Suppressor macrophage (primary cell): Measurements from ENCODE around the gene RPS23.
A peak's percentile ranks its signal among the peaks of the same experiment; 100 is the strongest.

ENCODE experiments used
- DNase-seq, 4 experiments: peaks; one replicate each; pipeline ENCODE4 v3.0.0-alpha.2; 2020 to 2022
- total RNA-seq, 17 experiments: gene quantifications; one replicate each; lab custom pipeline; 2026; ENCODE audit warnings: mixed read lengths in 6 of 17, inconsistent platforms in 3 of 17; lab: John Stamatoyannopoulos, UW

RPS23 gene
- 145 to 307 (median 235) reads per million in 17 experiments for total RNA-seq

DNA sequence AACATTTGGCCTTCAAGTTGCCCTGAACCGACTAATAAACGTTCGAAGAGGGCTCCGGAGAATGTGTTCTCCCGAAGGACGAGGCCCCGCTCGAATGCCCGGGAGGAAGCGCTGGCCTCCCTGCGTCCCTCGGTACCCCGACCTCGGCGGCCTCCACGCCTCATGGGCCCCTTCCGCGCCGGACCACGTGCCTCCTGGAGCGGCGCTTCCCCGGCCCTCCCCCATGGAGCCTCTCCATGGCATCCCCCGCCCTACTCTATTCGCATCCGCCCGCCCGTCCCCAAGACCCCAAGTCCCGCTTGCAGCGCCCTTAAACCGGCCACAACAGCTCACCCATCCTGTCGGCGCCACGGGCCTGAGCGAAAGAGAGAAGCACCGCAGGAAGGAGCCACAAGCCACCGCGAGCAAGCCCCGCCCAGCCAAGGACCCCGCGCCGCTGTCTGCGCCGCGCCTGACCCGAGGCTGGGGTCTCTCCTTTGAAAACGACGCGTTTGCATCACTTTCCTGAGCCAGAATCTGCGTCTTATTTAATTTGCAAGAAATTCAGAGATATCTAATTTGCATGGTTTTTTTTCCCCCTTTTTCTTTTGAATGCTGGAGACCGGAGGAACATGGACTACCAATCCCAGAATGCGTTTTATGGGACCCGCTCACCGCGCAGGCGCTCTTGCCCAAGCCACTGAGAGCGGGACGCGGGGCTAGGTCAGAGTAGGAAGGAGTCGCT is at the start of gene RPS23:
TSS of gene RPS23 (minus strand) at position 368 of the 724 bp plus-strand sequence. CDS start at position 337, 31 bp downstream.
- DNase-seq = peak; percentile 93 to 97 (median 96)

DNA sequence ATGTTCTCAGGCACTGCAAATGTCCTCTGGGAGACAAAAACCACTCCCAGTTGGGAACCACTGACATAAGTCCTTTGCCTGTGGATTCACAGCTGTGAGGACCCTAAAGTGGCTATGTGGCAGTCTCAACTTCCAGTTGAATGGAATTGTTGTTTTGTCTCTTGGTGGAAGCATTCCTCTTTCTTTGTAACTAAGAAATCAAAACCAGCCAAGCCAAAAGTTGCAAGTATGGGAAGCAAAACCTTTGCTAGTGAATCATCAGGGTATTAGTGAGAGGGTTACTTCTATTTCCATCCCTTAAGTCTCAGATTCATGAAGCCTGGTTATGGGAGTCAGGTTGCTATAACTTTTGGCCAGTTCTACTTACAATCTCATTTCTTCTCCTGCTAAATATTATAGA is 49.8 kb upstream of the RPS23 start:
- DNase-seq = no peak

DNA sequence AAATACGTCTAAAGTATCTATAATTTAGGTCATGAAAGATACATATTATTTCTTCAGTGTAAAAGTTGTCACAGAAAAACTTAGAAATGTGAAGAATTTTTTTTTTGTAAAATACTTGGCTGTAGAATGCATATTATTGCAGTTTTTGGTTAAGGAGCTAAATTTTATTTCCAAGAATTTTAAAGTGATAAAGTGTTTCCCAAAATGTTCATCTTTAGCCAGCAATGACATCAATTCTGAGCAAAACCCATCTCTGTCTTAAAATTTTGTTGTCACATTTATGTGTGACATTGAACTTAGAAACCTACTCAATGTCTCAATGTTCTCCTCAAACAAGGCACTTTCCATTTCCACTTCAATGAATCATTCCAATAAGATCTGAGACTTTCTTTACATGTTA is 47.8 kb upstream of the RPS23 start:
- DNase-seq = no peak

DNA sequence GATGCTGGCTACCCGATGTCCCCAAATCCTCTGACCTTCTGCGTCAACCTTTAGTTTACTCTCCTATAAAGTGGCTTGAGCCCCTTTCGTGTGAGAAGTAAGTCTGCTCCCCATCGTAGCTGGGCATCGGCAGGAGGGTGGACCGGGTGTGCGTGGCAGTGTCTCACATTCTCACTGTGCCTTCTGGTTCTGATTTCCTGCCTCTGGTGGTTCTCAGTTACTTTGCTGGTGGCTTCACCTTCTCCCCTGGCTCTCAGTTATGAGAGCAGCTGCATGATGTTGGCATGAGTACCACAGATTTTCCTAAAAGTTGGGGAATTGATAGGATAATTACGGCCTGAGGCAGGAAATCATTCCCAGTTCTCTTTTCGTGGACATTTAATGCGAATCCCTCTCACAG is 47.0 kb upstream of the RPS23 start:
- no peak for DNase-seq

DNA sequence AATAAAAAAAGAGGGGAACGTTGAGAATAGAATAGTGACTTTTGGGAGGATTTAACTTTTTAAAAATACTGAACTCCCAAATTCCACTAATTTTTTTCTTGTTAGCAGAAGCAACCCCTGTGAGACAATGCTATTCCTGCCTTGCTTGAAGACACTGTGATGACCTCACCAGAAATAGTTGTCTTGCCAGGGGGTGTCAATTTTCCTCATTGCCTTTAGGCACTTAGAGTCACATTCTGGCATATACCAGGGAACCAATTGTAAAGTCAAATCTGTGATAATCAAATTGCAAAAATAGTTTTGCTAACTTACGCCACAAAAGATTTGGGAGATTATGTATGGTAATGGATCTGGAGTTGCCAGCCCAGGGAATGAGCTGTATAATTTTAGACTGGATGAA is 42.8 kb upstream of the RPS23 start:
- DNase-seq = no peak

DNA sequence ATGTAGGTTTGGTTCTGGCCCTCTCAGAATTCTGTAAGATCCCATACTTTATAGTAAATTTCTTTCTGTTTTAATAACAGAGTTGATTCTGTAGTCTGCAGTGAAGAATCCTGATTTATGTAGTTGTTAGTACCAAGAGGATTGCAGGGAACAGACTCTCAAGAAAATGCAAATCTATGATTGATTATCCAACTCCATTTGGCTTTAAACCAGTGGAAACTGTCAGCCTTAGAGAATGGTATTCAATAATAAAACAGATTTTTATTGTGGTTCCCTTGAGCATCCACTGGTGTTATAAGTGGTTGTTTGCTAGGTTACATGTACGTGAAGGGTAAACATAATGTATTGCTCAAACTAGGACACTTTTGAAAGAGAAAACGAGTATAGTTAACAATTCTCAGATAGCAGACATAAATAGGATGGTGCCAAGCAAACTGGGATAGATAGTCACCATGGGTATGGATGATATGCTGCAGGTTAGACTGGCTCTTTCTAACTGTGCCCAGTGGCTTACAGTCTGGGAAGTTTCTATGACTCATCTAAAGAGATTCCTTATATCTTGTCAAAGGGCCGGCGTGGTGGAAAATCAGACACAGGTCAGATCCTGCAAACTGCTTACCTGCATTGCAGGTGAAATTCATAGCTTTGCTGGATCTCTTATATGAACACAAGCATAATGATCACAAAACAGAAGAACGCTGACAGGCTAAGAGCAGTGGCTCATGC is 41.7 kb upstream of the RPS23 start:
- no peak for DNase-seq

DNA sequence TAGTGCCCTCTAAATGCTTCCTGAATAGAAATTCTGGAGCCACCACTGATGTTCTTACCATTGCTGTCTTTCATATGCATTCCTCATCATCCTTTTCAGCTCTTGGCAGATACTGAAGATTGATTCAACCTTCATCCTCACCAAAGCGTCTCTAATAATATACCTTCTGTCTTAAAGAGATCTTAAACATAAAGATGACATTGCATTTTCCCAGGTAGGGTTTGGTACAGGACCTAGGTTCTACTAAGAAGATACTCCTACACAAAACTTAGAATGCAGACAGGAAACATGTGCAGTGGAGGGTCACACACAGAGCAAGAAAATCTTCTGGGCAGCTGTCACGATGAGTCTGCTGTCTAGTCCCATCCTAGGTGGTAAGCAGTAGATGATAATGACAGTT is 41.0 kb upstream of the RPS23 start:
- DNase-seq = no peak

DNA sequence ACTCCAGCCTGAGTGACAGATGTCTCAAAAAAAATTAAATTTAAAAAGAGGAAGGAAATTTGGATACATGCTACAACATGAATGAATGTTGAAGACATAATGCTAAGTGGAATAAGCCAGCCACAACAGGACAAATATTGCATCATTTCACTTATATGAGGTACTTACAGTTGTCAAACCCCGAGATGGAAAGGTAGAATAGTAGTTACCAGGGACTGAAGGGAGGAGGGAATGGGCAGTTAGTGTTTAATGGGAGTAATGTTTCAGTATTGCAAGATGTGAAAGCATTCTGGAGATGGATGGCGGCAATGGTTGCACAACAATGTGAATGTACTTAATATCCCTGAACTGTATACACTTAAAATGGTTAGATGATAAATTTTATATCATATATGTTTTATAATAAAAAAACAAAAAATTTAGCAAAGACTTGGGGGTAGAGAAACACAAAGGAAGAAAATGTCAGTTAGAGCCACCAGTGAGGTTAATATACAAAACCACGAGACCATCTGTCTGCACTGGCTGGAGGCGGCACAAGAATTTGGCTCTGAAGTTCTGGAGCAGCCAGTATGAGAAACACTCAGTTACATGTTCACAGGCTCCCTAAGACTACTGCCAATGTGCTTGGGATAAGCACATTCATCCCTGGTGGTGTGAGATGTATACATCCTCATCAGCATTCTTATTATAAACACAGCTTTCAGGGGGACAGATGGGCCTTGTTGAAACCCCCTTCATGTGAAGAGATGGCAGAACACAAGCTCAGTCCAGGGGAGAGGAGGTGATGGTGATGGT is 37.0 kb upstream of the RPS23 start:
- no peak for DNase-seq

DNA sequence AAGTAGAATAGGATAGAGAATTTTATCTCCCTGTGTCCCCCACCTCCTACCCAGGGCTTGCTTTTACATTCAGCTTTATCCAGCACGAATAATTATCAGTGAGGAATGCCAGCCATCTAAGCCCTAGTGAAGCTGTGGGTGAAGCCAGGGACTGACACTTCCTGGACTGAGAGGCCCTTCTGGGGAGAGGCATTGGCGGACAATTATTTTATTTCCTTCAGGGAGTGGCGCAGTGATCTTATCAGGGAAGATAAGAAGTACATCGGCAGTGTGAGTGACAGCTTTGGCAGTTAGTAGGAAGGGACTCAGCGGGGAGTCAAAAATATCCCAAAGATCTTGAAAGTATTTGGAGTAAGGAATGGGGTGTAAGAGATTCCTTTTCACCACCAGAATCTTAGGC is 34.9 kb upstream of the RPS23 start:
- DNase-seq = no peak

DNA sequence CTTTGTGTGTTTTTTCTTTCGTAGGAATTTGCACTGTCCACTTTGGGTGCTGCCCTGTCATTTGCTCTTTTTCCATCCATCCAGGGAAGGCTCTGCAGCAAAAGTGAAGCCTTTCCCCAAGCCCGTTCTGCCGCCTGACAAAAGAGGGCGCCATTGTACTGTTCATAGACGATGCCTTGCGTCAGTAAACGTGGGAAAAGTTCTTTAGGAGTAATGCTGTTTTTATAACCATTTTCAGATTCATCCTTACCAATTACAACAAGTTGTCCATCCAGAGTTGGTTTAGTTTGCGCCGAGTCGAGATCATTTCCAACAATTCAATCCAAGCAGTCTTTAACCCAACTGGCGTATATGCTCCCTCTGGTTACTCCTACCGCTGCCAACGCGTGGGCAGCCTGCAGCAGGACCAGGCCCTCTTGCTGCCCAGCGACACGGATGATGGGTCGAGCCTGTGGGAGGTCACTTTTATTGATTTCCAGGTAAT is 34.3 kb upstream of the RPS23 start:
- DNase-seq = peak; percentile 41 to 58 (median 46)

DNA sequence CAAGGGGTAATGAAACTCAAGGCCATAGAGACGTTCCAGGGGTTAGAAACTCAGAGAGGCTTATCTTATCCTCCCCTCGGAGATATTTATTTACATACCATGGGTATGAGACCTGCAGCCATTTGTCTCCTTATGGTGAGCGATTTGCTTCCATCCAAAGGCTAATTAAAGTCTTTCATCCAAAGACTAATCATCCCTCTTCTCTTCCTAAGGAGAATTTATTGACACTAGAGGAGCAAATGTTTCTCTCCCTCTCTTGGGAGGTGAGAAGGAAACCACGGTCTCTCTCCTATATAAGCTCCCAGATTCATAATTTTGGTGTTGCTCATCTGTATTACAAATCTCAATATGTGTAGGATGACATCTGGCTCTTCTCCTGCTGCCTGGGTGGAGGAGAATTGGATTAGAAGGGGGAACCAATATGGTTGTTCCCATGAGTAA is 31.0 kb upstream of the RPS23 start:
- no peak for DNase-seq

DNA sequence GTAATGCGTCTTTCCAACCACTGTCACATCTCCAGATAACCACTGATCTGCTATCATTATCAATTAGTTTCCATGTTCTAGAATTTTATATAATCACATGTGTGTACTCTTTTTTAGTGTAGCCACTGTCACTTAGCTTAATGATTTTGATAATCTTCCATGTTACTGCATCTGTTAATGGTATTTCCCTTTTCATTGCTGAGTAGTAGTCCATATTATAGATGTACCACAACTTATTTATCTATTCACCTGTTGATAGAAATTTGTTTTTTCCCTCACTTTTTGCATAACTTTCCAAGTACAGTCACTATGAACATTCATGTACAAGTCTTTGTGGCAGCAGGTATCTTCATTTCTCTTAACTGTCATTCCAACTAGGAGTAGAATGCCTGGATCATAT is 30.3 kb upstream of the RPS23 start:
- no peak for DNase-seq

DNA sequence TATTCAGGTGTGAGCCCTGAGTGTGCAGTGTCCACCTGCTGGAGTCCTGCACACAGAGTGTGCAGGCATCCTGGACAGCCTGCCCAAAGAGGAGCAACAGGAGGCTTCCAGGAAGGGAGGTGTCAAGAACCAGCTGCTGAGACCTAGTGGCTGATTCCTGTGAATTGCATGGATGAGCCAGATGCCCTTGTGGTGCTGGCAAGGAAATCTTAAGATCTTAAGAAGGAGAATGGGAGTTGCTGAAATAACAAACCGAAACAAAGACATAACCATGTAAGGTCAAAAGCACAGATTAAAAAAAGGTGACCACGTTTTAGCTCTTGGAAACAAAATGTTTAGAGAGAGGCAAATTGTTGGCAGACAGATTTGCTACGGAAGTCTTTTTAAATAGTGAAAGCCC is 29.3 kb upstream of the RPS23 start:
- DNase-seq = no peak

DNA sequence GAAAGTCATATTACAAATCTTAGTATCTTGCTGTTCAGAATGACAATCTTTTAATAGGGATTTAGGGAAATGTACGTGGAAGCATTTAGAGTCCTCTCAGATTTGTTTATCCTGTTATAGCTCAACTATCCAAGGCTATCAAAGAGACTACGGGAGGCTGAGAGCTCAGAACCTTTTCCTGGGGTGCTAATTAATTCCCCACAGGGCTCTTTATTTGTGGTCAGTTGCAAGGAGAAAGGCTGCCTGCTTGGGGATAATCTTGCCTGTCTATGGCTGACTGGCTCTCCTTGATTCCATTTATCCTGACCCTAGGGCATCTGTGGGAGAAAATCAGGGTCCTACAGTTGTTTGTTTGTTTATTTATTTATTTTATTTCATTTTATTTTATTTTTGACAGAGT is 28.0 kb upstream of the RPS23 start:
- no peak for DNase-seq

DNA sequence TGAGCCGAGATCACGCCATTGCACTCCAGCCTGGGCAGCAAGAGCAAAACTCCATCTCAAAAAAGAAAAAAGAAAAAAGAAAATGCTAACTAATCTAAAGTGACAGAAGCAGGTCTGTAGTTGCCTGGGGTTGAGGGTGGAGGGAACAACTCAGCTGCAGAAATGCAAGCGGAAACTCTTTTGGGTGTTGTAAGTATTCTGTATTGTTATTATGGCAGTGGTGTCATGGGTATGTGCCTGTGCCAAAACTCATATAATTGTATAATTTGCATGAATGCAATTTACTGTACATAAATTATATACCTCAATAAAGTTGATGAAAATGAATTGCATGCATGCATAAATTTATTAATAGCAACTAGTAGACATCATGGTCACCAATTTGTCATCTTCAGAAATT is 23.0 kb upstream of the RPS23 start:
- DNase-seq = no peak

DNA sequence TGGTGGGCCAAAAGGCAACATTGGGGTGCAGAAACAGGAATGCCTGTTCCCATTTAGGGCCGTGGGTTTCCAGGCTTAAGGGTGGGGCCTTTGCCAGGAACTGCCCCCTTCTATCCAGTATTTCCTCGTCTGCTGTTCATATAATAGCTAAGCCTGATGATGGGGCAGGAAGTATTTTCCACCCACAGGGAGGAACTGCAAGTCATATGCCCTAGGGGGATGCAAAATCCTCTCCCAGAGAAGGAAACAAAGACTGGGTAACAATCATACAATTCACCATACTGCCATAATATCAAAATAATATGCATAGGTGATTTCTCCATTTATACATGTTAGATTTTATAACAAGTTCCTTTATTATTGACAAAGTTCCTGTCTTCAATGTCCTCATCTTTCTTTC is 20.5 kb upstream of the RPS23 start:
- peak in 3 of 4 experiments; percentile 21 to 36 (median 28) for DNase-seq

DNA sequence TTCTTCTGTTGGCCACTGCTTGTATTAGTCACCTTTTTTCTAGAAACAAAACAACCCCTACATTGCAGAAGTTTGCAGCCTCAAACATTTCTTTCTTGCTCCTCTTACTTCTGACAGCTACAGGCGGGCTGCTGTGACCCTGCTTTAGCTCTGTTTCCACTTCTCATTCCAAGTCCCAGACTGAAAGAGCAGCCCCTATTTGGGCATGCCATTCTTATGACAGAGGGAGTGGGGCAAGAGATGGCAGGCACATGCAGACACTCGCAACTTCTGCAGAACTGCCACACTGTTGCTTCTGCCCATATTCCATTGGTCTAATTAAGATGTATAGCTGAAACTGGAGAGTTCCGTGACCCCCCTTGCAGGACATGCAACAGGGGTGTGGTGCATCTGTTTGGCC is 19.6 kb upstream of the RPS23 start:
- DNase-seq = peak in 1 of 4 experiments; percentile 32

DNA sequence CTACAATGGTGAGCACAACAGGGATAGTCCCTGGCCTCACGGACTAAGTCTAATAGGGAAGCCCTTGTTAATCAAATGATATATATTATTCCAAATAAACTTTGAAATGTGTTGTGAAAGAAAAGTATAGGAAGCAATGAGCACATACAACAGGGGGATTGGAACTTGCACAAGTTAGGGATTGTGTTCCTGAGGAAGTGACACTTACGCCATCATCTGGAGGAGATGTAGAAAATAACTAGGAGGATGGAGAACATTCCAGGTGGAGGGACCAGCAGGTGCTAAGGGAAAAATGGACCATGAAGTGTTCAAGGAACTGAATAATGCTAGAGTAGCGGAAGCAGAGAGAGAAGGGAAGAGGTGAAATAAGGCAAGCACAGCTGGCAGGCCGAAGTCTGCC is 18.8 kb upstream of the RPS23 start:
- DNase-seq = no peak

DNA sequence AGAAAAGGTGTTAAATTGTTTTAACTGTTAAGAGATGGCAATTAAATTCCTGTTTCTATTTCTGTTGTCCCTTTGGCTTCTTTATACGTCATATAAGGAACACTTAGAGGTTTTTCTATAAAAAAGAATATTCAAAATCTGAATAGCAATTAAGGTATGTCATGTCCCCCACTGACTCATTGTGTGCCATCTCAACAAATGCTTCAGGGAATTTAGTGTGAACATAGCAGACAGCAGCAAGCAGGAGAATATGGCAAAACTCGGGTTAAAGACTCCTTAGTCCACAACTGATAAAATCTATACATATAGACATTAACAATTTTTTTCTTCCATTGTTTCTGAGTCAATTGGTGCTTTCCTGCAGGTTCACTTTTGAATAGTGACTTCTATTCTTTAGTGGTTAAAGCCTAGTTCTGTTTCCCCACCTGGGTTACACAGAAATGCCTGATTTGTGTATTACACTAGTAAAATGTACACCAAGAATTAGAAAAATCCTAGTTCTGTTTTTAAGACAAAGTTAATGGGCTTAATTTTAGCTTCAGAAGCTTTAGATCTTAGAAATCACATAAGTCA is 17.9 kb upstream of the RPS23 start:
- DNase-seq = no peak

DNA sequence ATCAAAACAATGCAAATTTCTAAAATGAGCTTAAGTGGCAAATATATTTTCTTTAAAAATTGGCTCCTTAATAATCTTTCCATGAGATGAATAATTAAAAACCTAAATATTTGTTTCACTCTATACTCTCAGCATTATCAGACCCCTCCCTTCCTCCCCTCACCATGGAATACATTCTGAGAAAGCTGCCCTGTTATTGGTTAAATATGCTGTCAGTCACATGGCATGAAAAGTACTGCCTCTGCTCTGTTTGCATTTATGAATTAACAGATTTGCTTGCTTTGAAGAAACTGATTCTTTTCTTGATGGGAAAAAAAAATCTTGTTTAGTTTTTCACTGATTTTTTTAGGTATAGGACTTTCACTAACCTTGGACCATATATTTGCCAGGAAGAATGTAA is 17.0 kb upstream of the RPS23 start:
- no peak for DNase-seq

DNA sequence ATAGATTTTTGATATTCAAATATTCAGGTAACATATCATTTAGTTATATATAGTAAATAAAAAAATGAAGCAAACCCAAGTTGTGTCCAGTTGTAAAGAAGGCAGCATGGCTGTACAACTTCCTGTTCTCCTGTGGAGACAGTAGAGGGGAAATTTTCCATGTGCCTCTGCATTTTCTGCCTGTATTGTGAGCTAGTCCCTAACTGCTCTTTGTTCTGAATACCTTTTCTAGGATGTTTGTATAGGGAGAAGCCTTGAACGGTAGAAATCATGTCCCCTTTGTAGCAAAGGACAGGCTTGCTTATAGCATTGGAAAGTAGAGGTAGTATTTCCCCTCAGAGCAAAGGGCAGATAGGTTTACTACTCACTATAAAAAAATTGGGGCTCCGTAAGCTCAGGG is 13.3 kb upstream of the RPS23 start:
- no peak for DNase-seq

DNA sequence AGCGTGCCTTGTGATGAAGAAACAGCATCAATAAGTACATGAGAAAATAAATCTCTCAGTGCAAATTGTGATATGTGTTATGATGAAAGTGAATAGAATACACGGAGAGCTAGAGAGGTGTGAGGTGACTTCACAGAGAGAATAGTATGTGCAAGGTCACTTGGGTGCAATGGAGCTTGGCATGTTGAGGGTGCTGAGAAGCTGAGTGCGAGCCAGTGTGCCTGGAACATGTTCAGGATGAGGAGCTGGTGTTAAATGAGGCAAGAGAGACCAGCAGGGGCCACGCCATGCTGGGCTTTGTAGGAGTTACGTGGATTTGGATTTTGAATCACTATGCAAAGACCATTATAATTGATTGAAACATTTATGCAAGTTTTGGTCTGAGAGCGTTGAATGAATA is 12.8 kb upstream of the RPS23 start:
- no peak for DNase-seq

DNA sequence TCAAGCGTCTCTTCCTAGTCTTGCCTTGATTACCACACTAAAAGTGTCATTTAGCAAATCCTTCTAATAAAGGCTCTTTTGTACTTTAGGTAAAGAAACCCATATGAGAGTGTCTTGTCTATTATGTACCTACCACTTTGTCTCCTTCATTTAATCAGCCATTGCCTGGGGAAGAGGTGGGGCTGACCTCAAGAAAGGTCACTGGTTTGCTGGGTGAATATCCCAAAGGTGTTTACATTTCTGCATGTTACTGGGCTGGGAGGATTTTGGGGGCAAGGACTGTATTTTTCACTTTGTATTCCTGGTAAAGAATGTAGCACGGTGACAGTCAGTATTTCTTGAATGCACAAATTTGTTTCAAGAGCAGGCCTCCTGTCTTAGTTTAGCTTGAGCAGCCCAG is 11.9 kb upstream of the RPS23 start:
- DNase-seq = no peak
